IMR-90 (cell line): ENCODE data around the gene TADA2A. TPM values are rescaled to one million over a fixed set of nuclear protein-coding genes. Genes with fewer than 3 reads are reported as not detected.

Experiments
- ATAC-seq: fragments of 200-7000 bp; cut with Tn5 transposase; 2 replicates; pipeline ENCODE4 v1.9.1; 2020; ENCODE audit warnings: low read depth, mild to moderate bottlenecking, moderate library complexity
- BruUV-seq: library from RNA; stranded (reverse); fragments of 400-500 nt; replicated peaks from 2 replicates; lab custom pipeline; 2021; lab: Mats Ljungman, UMichigan
- CTCF ChIA-PET: fragments of 300-600 bp; formaldehyde crosslinking; extraction: SDS; loops from one replicate; lab custom pipeline; 2021; ENCODE audit warnings: antibody characterized with exemption; lab: Yijun Ruan, JAX
- POLR2A ChIA-PET: fragments of 300-600 bp; sonication (Branson Sonifier 250); formaldehyde crosslinking; loops from one replicate; lab custom pipeline; 2022; ENCODE audit warnings: antibody characterized with exemption; ENCODE audit not compliant: unreplicated experiment; lab: Charles Lee
- DNase-seq: peaks from one replicate; pipeline ENCODE4 v3.0.0; 2013
- H2AFZ ChIP-seq: replicated peaks from 2 replicates; pipeline ENCODE3; 2013; ENCODE audit warnings: low read length, mild to moderate bottlenecking; ENCODE audit not compliant: poor library complexity
- H2AK5ac ChIP-seq: 2 replicates; pipeline ENCODE4 v1.6.1; 2013; ENCODE audit warnings: low read depth, low read length, inconsistent platforms
- H2AK9ac ChIP-seq: replicated peaks from 2 replicates; pipeline ENCODE3; 2013; ENCODE audit warnings: mild to moderate bottlenecking, low read depth, low read length, moderate library complexity; ENCODE audit not compliant: poor library complexity
- H2BK120ac ChIP-seq: 2 replicates; pipeline ENCODE4 v1.6.1; 2013; ENCODE audit warnings: low read depth, low read length, inconsistent platforms
- H2BK15ac ChIP-seq: 3 replicates; pipeline ENCODE4 v1.6.1; 2013; ENCODE audit warnings: low read depth, low read length, inconsistent platforms
- H2BK20ac ChIP-seq: 2 replicates; pipeline ENCODE4 v1.6.1; 2013; ENCODE audit warnings: low read depth, mild to moderate bottlenecking, inconsistent platforms, low read length, moderate library complexity
- H2BK5ac ChIP-seq: 2 replicates; pipeline ENCODE4 v1.6.1; 2013; ENCODE audit warnings: mild to moderate bottlenecking, low read depth, low read length, inconsistent platforms; ENCODE audit not compliant: poor library complexity, severe bottlenecking
- H3K14ac ChIP-seq: replicated peaks from 2 replicates; pipeline ENCODE4 v1.6.1; 2013; ENCODE audit warnings: low read depth, low read length, inconsistent platforms
- H3K18ac ChIP-seq: 2 replicates; pipeline ENCODE4 v1.6.1; 2013; ENCODE audit warnings: low read depth, low read length, control low read depth
- H3K23ac ChIP-seq: 2 replicates; pipeline ENCODE4 v1.6.1; 2013; ENCODE audit warnings: low read depth, low read length, inconsistent platforms
- H3K27ac ChIP-seq: 2 replicates; pipeline ENCODE4 v1.5.1; 2013; ENCODE audit warnings: mild to moderate bottlenecking, control low read depth, low read length; ENCODE audit not compliant: insufficient read depth
- H3K27me3 ChIP-seq: 2 replicates; pipeline ENCODE4 v1.6.1; 2013; ENCODE audit warnings: low read length; ENCODE audit not compliant: control insufficient read depth, insufficient read depth
- H3K36me3 ChIP-seq: 2 replicates; pipeline ENCODE4 v1.6.1; 2013; ENCODE audit warnings: low read length, mixed read lengths; ENCODE audit not compliant: control insufficient read depth, insufficient read depth
- H3K4ac ChIP-seq: 2 replicates; pipeline ENCODE4 v1.6.1; 2013; ENCODE audit warnings: low read depth, low read length, inconsistent platforms
- H3K4me1 ChIP-seq: 2 replicates; pipeline ENCODE4 v1.6.1; 2013; ENCODE audit warnings: low read length, mixed read lengths; ENCODE audit not compliant: control insufficient read depth, insufficient read depth
- H3K4me2 ChIP-seq: 2 replicates; pipeline ENCODE4 v1.6.1; 2013; ENCODE audit warnings: low read depth, mild to moderate bottlenecking, control low read depth, low read length, moderate library complexity
- H3K4me3 ChIP-seq: 2 replicates; pipeline ENCODE4 v1.5.1; 2013; ENCODE audit warnings: low read depth, mild to moderate bottlenecking, control low read depth, low read length, moderate library complexity; ENCODE audit not compliant: insufficient read depth
- H3K56ac ChIP-seq: 2 replicates; pipeline ENCODE4 v1.6.1; 2013; ENCODE audit warnings: low read length, inconsistent platforms; ENCODE audit not compliant: insufficient read depth; ENCODE audit errors: extremely low read depth
- H3K79me1 ChIP-seq, 2 experiments: 2 replicates each; pipeline ENCODE4 v1.6.1; 2013; ENCODE audit warnings: low read length in 2 of 2, inconsistent platforms in 1 of 2, low read depth in 1 of 2
- H3K9ac ChIP-seq: 2 replicates; pipeline ENCODE4 v1.6.1; 2013; ENCODE audit warnings: low read depth, low read length, control low read depth
- H3K9me1 ChIP-seq: 2 replicates; pipeline ENCODE4 v1.6.1; 2013; ENCODE audit warnings: low read length, inconsistent platforms; ENCODE audit not compliant: insufficient read depth
- H3K9me3 ChIP-seq: 2 replicates; pipeline ENCODE4 v1.6.1; 2013; ENCODE audit warnings: low read length; ENCODE audit not compliant: control insufficient read depth, insufficient read depth
- H4K20me1 ChIP-seq: 2 replicates; pipeline ENCODE4 v1.6.1; 2013; ENCODE audit warnings: low read length, inconsistent platforms; ENCODE audit not compliant: insufficient read depth
- H4K5ac ChIP-seq: 2 replicates; pipeline ENCODE4 v1.6.1; 2013; ENCODE audit warnings: mild to moderate bottlenecking, low read depth, low read length, control low read depth
- H4K8ac ChIP-seq, 2 experiments: 2 replicates each; pipeline ENCODE4 v1.6.1; 2013; ENCODE audit warnings: low read depth in 2 of 2, low read length in 2 of 2, control low read depth in 1 of 2, inconsistent platforms in 1 of 2
- H4K91ac ChIP-seq: 2 replicates; pipeline ENCODE4 v1.6.1; 2013; ENCODE audit warnings: low read depth, low read length, inconsistent platforms; ENCODE audit not compliant: insufficient read depth
- BHLHE40 ChIP-seq: fragments of 150-350 bp; IDR thresholded peaks from 2 replicates; pipeline ENCODE4 v1.6.1; 2016; ENCODE audit warnings: mild to moderate bottlenecking, low read depth, low read length
- CEBPB ChIP-seq: IDR thresholded peaks from 2 replicates; pipeline ENCODE4 v1.6.1; 2012; ENCODE audit warnings: low read depth, low read length, improper control_type of control experiment
- CHD1 ChIP-seq: IDR thresholded peaks from 2 replicates; pipeline ENCODE4 v1.6.1; 2012; ENCODE audit warnings: low read depth, low read length, improper control_type of control experiment
- MAFK ChIP-seq: IDR thresholded peaks from 2 replicates; pipeline ENCODE4 v1.6.1; 2012; ENCODE audit warnings: low read depth, low read length, improper control_type of control experiment
- MAZ ChIP-seq: IDR thresholded peaks from 2 replicates; pipeline ENCODE4 v1.6.1; 2012; ENCODE audit warnings: low read depth, mild to moderate bottlenecking, low read length, improper control_type of control experiment, moderate library complexity, borderline replicate concordance
- MXI1 ChIP-seq: IDR thresholded peaks from 2 replicates; pipeline ENCODE4 v1.6.1; 2012; ENCODE audit warnings: low read depth, mild to moderate bottlenecking, low read length, moderate library complexity, borderline replicate concordance
- NFE2L2 ChIP-seq: fragments of 150-350 bp; IDR thresholded peaks from 2 replicates; pipeline ENCODE4 v1.6.1; 2016; ENCODE audit warnings: low read depth, mild to moderate bottlenecking, low read length
- POLR2A ChIP-seq: IDR thresholded peaks from 2 replicates; pipeline ENCODE4 v1.6.1; 2012; ENCODE audit warnings: mild to moderate bottlenecking, low read depth, low read length
- RAD21 ChIP-seq: IDR thresholded peaks from 2 replicates; pipeline ENCODE4 v1.6.1; 2012; ENCODE audit warnings: low read length, improper control_type of control experiment
- RCOR1 ChIP-seq: IDR thresholded peaks from 2 replicates; pipeline ENCODE4 v1.6.1; 2012; ENCODE audit warnings: mild to moderate bottlenecking, low read length, improper control_type of control experiment; ENCODE audit not compliant: insufficient replicate concordance
- RFX5 ChIP-seq: IDR thresholded peaks from 2 replicates; pipeline ENCODE4 v1.8.0; 2012; ENCODE audit warnings: low read depth, mild to moderate bottlenecking, low read length, moderate library complexity
- SMC3 ChIP-seq: fragments of 150-350 bp; IDR thresholded peaks from 2 replicates; pipeline ENCODE4 v1.6.1; 2016; ENCODE audit warnings: low read depth, mild to moderate bottlenecking, antibody characterized with exemption, low read length, moderate library complexity
- WGBS, 2 experiments: methylation state at CpG; one replicate each; pipeline versions ENCODE4 v1.1.5 to v1.1.7; 2013; ENCODE audit warnings: missing lambda C conversion rate in 2 of 2; ENCODE audit not compliant: insufficient read length in 1 of 2; ENCODE audit errors: extremely low coverage in 2 of 2; 5-methylcytosine and 5-hydroxymethylcytosine counted together
- dilution Hi-C: fragments of 300-500 bp; cut with HindIII; formaldehyde crosslinking; loops from one replicate; pipeline ENCODE4 v1.14.3; 2018; ENCODE audit warnings: low sequenced_read_pairs; ENCODE audit not compliant: unreplicated experiment
- in situ Hi-C: fragments of 300-500 bp; cut with MboI; formaldehyde crosslinking; loops from 3 replicates; pipeline ENCODE4 v1.14.3; 2019; ENCODE audit warnings: low sequenced_read_pairs, inconsistent platforms, mixed read lengths
- intact Hi-C: fragments of 100-400 bp; cut with micrococcal nuclease; formaldehyde crosslinking; loops from 2 replicates; pipeline ENCODE4 v1.10.0; 2022
- polyA plus RNA-seq, 3 experiments: library from polyadenylated mRNA; depleted of rRNA; stranded (reverse); fragments of >200 nt; gene quantifications; 2 replicates each; pipeline ENCODE4 v1.2.3, GENCODE V29; 2012; ENCODE audit warnings: low replicate concordance in 1 of 3
- total RNA-seq: library from RNA; depleted of rRNA; stranded (reverse); fragments of >200 nt; gene quantifications from 2 replicates; pipeline ENCODE4 v1.2.3, GENCODE V29; 2012
- TF ChIP-seq, protein P1 (sequence below): fragments of 150-350 bp; IDR thresholded peaks from 2 replicates; pipeline ENCODE4 v1.6.1; 2017; ENCODE audit warnings: mild to moderate bottlenecking, antibody characterized with exemption, low read length, low read depth
- TF ChIP-seq, protein P2 (sequence below): fragments of 150-350 bp; IDR thresholded peaks from 2 replicates; pipeline ENCODE4 v1.6.1; 2016; ENCODE audit warnings: low read depth, mild to moderate bottlenecking, low read length, moderate library complexity, borderline replicate concordance

TADA2A gene
- total and polyA plus RNA-seq, 2 of the 4 experiments (the other 2 are of a cell fraction), result 13.1 to 19.7 TPM

- intact Hi-C loops, result no loop called here
- BruUV-seq, result no TSS peak
- no peak for ATAC-seq
- TF ChIP-seq NFE2L2 (no peak), RFX5 (no peak), MAZ (no peak), BHLHE40 (no peak), MXI1 (no peak), MAFK (no peak), CEBPB (no peak), POLR2A (no peak), RAD21 (no peak), SMC3 (no peak), RCOR1 (no peak), CHD1 (no peak)
- TF ChIP-seq, protein P1, sequence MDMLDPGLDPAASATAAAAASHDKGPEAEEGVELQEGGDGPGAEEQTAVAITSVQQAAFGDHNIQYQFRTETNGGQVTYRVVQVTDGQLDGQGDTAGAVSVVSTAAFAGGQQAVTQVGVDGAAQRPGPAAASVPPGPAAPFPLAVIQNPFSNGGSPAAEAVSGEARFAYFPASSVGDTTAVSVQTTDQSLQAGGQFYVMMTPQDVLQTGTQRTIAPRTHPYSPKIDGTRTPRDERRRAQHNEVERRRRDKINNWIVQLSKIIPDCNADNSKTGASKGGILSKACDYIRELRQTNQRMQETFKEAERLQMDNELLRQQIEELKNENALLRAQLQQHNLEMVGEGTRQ, result no peak
- TF ChIP-seq, protein P2, sequence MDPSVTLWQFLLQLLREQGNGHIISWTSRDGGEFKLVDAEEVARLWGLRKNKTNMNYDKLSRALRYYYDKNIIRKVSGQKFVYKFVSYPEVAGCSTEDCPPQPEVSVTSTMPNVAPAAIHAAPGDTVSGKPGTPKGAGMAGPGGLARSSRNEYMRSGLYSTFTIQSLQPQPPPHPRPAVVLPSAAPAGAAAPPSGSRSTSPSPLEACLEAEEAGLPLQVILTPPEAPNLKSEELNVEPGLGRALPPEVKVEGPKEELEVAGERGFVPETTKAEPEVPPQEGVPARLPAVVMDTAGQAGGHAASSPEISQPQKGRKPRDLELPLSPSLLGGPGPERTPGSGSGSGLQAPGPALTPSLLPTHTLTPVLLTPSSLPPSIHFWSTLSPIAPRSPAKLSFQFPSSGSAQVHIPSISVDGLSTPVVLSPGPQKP, result no peak
Measured at GRCh38 chr17:37481001-37481665, 74.4 kb downstream of the TADA2A start.

More at GRCh38 chr17:37481001-37481665, 74.4 kb downstream of the TADA2A start:
- H3K27ac ChIP-seq, result no peak overlapping the region
- WGBS, 2 experiments, result 92% methylated on average over 2 of the region's 9 CpGs; no CpG with 5 or more reads in 1 of the 2 experiments
- peaks cover 10% of the 10 kb centered on the region for H3K4me1 ChIP-seq
- no peak overlapping the region for H2AFZ ChIP-seq
- no peak overlapping the region; a peak in 1 of 4 replicates for H4K8ac ChIP-seq
- DNase-seq, result no peak
- H2BK5ac ChIP-seq, result no peak overlapping the region
- 0 out of 2 replicates have a peak overlapping the region, but pooled peaks have one; percentile 10 for H3K18ac ChIP-seq
- no peaks in the 10 kb centered on the region for H3K27me3 ChIP-seq
- no peak overlapping the region; the same call in 1 of the 2 replicates for H2BK20ac ChIP-seq
- peak overlapping the region; percentile 39; the same call in 1 of the 2 replicates for H2AK5ac ChIP-seq
- H3K4me3 ChIP-seq, result no peak overlapping the region
- H4K20me1 ChIP-seq, result peaks cover 5% of the 10 kb centered on the region; the same call in 1 of the 2 replicates
- H3K9ac ChIP-seq, result no peak overlapping the region
- ChIA-PET POLR2A (interaction anchor here (0.6 kb wide), 1 partner anchor 8 kb away, joined by 8 read pairs; no protein-coding TSS in a partner anchor), CTCF (interaction anchor here (0.6 kb wide), 1 partner anchor 39 kb away, joined by 3 read pairs; no protein-coding TSS in a partner anchor)
- peaks cover 7% of the 10 kb centered on the region for H3K9me1 ChIP-seq
- H3K36me3 ChIP-seq, result peaks cover 5% of the 10 kb centered on the region
- no peak overlapping the region for H3K4me2 ChIP-seq
- no peaks in the 10 kb centered on the region for H3K9me3 ChIP-seq
- no peak overlapping the region for H3K4ac ChIP-seq
- H2AK9ac ChIP-seq, result no peak overlapping the region
- H2BK15ac ChIP-seq, result no peak overlapping the region
- H3K56ac ChIP-seq, result no peak overlapping the region
- 0 out of 2 replicates have a peak overlapping the region, but pooled peaks have one; percentile 3 for H3K14ac ChIP-seq
- no peak overlapping the region for H3K23ac ChIP-seq
- peaks cover 0 to 15% of the 10 kb centered on the region in 2 experiments; a peak in 3 of 4 replicates for H3K79me1 ChIP-seq
- dilution Hi-C loops, result no loop called here
- H2BK120ac ChIP-seq, result 0 out of 2 replicates have a peak overlapping the region, but pooled peaks have one; percentile 20
- H4K5ac ChIP-seq, result no peak overlapping the region
- H4K91ac ChIP-seq, result no peak overlapping the region
- in situ Hi-C loops, result no loop called here
